WERI-Rb-1 (cell line): ENCODE data around the gene MYOM1.

ENCODE experiments used
- DNase-seq: peaks from one replicate; pipeline ENCODE4 v3.0.0-alpha.2; 2020
- H3K27ac ChIP-seq: fragments of 250-450 bp; sonication (Bioruptor Pico); 2 replicates; pipeline ENCODE4 v1.5.1; 2020; ENCODE audit warnings: mild to moderate bottlenecking, moderate library complexity
- H3K27me3 ChIP-seq: fragments of 250-450 bp; sonication (Bioruptor Pico); 2 replicates; pipeline ENCODE4 v1.5.1; 2021; ENCODE audit warnings: mild to moderate bottlenecking, low read depth, moderate library complexity; ENCODE audit not compliant: insufficient read depth, severe bottlenecking
- H3K36me3 ChIP-seq: fragments of 250-450 bp; sonication (Bioruptor Pico); 2 replicates; pipeline ENCODE4 v1.5.1; 2020; ENCODE audit warnings: mild to moderate bottlenecking, moderate library complexity
- H3K4me3 ChIP-seq: 2 replicates; pipeline ENCODE4 v1.5.1; 2011; ENCODE audit warnings: low read depth, mild to moderate bottlenecking, control low read depth, low read length
- H3K9me3 ChIP-seq: fragments of 250-450 bp; sonication (Bioruptor Pico); 2 replicates; pipeline ENCODE4 v1.5.1; 2021; ENCODE audit warnings: mild to moderate bottlenecking, moderate library complexity; ENCODE audit not compliant: severe bottlenecking
- CTCF ChIP-seq: IDR thresholded peaks from 2 replicates; pipeline ENCODE4 v1.5.1; 2011; ENCODE audit warnings: low read depth, mild to moderate bottlenecking, control low read depth, inconsistent platforms, low read length

MYOM1 gene

GRCh38 chr18:3153107-3153704, 66.6 kb downstream of the MYOM1 start:
- TF ChIP-seq CTCF, result no peak
- Histone ChIP-seq H3K27ac (no peak overlapping the region), H3K4me3 (no peak overlapping the region), H3K9me3 (no peaks in the 10 kb centered on the region), H3K36me3 (no peaks in the 10 kb centered on the region), H3K27me3 (no peaks in the 10 kb centered on the region)
- no peak for DNase-seq

GRCh38 chr18:3152294-3152693, 67.5 kb downstream of the MYOM1 start:
- Histone ChIP-seq H3K27ac (no peak overlapping the region), H3K27me3 (no peaks in the 10 kb centered on the region), H3K9me3 (no peaks in the 10 kb centered on the region), H3K4me3 (no peak overlapping the region), H3K36me3 (no peaks in the 10 kb centered on the region)
- DNase-seq, result no peak
- no peak for TF ChIP-seq CTCF

- Histone ChIP-seq H3K36me3 (no peaks in the 10 kb centered on the region), H3K9me3 (no peaks in the 10 kb centered on the region), H3K27me3 (no peaks in the 10 kb centered on the region), H3K27ac (no peak overlapping the region), H3K4me3 (no peak overlapping the region)
- no peak for DNase-seq
- TF ChIP-seq CTCF, result peak; percentile 57
These were observed 68.1 kb downstream of the MYOM1 start for GRCh38 chr18:3151399-3152264.

GRCh38 chr18:3150688-3151087, 69.1 kb downstream of the MYOM1 start:
- no peaks in the 10 kb centered on the region for H3K9me3 ChIP-seq
- no peak overlapping the region for H3K4me3 ChIP-seq
- H3K36me3 ChIP-seq, result no peaks in the 10 kb centered on the region
- no peak for TF ChIP-seq CTCF
- DNase-seq, result no peak
- H3K27ac ChIP-seq, result no peak overlapping the region
- no peaks in the 10 kb centered on the region for H3K27me3 ChIP-seq

- Histone ChIP-seq H3K27ac (no peak overlapping the region), H3K27me3 (no peaks in the 10 kb centered on the region), H3K9me3 (no peaks in the 10 kb centered on the region), H3K4me3 (no peak overlapping the region), H3K36me3 (no peaks in the 10 kb centered on the region)
- DNase-seq, result no peak
- TF ChIP-seq CTCF, result no peak
These were observed 69.5 kb downstream of the MYOM1 start for GRCh38 chr18:3150274-3150673.
